ENCODE results near the gene RASEF.

- TF ChIP-seq CTCF (conservative IDR thresholded peaks at IDR 0.05; ENCODE audit: low read depth, low read length) (no peak), RAD21 (IDR thresholded peaks at IDR 0.05; ENCODE audit: low read length) (no peak)
Measured at GRCh38 chr9:83000765-83001164, 62.2 kb downstream of the RASEF start.
